Coronary artery (tissue), 2 donors: ENCODE data around the gene TTC33.

Source experiments
- DNase-seq: peaks from one replicate; pipeline ENCODE4 v3.0.0-alpha.2; 2017; ENCODE audit warnings: low spot score
- H3K27ac ChIP-seq, 2 donors: fragments of 200-600 bp; sonication (generic); one replicate each; pipeline ENCODE4 v1.5.1; 2016 to 2019
- H3K4me3 ChIP-seq: fragments of 200-600 bp; sonication (generic); 2 replicates; pipeline ENCODE4 v1.5.1; 2016; ENCODE audit warnings: mild to moderate bottlenecking, moderate library complexity
- CTCF ChIP-seq: fragments of 200-600 bp; sonication (generic); IDR thresholded peaks from one replicate; pipeline ENCODE4 v1.5.1; 2019; ENCODE audit warnings: antibody characterized with exemption

The TTC33 gene

GRCh38 chr5:40554813-40555212, 200.9 kb downstream of the TTC33 start:
- TF ChIP-seq CTCF: no peak
- Histone ChIP-seq H3K27ac (no peak overlapping the region), H3K4me3 (no peak overlapping the region)
- no peak for DNase-seq

- H3K4me3 ChIP-seq: no peak overlapping the region
These were observed 201.7 kb downstream of the TTC33 start for GRCh38 chr5:40554054-40554453.

GRCh38 chr5:40552981-40553380, 202.8 kb downstream of the TTC33 start:
- TF ChIP-seq CTCF: no peak
- H3K27ac ChIP-seq: no peak overlapping the region
- no peak overlapping the region for H3K4me3 ChIP-seq
- DNase-seq: no peak

More at GRCh38 chr5:40554054-40554453, 201.7 kb downstream of the TTC33 start:
- DNase-seq: no peak
- TF ChIP-seq CTCF: no peak
- H3K27ac ChIP-seq: no peak overlapping the region

DNA sequence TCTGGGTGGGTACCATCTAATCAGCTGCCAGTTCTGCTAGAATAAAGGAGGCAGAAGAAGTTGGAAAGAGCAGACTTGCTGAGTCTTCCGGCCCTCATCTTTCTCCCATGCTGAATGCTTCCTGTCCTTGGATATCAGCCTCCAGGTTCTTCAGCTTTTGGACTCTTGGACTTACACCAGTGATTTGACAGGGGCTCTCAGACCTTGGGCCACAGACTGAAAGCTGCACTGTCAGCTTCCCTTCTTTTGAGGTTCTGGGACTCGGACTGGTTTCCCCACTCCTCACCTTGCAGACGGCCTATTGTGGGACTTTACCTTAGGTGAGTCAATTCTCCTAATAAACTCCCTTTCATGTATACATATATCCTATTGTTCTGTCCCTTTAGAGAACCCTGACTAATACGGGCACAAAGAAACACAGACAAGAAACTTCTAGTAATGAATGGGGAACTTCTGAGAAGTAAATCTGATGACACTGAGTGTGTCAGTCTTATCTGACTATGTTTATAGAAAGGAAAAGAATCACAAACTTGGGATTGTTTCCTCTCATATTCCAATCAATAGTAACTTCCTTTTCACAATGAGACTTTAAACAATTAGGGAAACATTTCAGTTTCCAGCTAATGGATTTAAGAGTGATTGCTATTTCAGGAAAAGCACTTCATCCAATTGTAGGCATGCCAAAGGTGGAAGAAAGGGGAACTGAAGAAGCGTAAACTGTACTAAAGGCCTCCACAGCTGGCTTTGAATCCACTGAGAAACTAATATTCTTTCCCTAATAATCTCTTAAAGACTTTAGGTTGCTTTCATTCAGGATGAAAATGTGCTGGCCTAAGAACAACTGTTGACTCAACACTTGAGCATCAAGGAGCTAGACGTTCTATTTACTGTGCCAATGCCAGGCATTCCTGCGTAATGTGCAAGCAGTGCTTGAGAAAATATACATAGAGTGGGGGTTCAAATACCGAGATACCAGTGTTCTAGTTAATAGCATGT, 204.0 kb downstream of the TTC33 start:
- no peak for DNase-seq
- Histone ChIP-seq H3K4me3 (no peak overlapping the region), H3K27ac (peak overlapping the region in 1 of 2 donors; percentile 31)
- no peak for TF ChIP-seq CTCF

- no peak for TF ChIP-seq CTCF
- no peak overlapping the region for H3K27ac ChIP-seq
- no peak for DNase-seq
- H3K4me3 ChIP-seq: no peak overlapping the region
These were observed 205.3 kb downstream of the TTC33 start for GRCh38 chr5:40550481-40550880.

GRCh38 chr5:40549616-40550015, 206.1 kb downstream of the TTC33 start:
- Histone ChIP-seq H3K27ac (no peak overlapping the region), H3K4me3 (no peak overlapping the region)
- TF ChIP-seq CTCF: no peak
- DNase-seq: no peak
